Kidney capillary endothelial cell (primary cell): ENCODE results near the gene IL21.
"Not testable (repeated sequence)": the region's sequence is repeated elsewhere in the genome, so short reads cannot be mapped to it uniquely, and the experiment has no call there.

Source experiments
- DNase-seq: peaks from one replicate; pipeline ENCODE4 v3.0.0-alpha.2; 2018; ENCODE audit warnings: low spot score

The IL21 gene

GRCh38 chr4:122577189-122577553, 43.7 kb downstream of the IL21 start:
- DNase-seq, result no peak

- peak; percentile 66 for DNase-seq
Measured at GRCh38 chr4:122576261-122577188, 44.3 kb downstream of the IL21 start.

GRCh38 chr4:122574347-122574746, 46.5 kb downstream of the IL21 start:
- DNase-seq, result not testable (repeated sequence)

- no peak for DNase-seq
Measured at GRCh38 chr4:122562449-122562848, 58.4 kb downstream of the IL21 start.
